GM23248 (cell line): ENCODE results near the gene ITGA11. TPM values are rescaled to one million over a fixed set of nuclear protein-coding genes. Genes with fewer than 3 reads are reported as not detected.

ENCODE experiments used
- DNase-seq: peaks from one replicate; pipeline ENCODE4 v3.0.0-alpha.2; 2015
- H2AFZ ChIP-seq: fragments of 200-600 bp; sonication (generic); 2 replicates; pipeline ENCODE4 v1.6.1; 2016; ENCODE audit warnings: antibody characterized with exemption
- H3F3A ChIP-seq: fragments of 200-600 bp; sonication (generic); 2 replicates; pipeline ENCODE4 v1.6.1; 2016; ENCODE audit warnings: mild to moderate bottlenecking, antibody characterized with exemption, mixed run types; ENCODE audit not compliant: insufficient read depth
- H3K27ac ChIP-seq: fragments of 200-600 bp; sonication (generic); 2 replicates; pipeline ENCODE4 v1.5.1; 2016; ENCODE audit warnings: mild to moderate bottlenecking
- H3K27me3 ChIP-seq: fragments of 200-600 bp; sonication (generic); replicated peaks from 2 replicates; pipeline ENCODE4 v1.6.1; 2016; ENCODE audit warnings: mild to moderate bottlenecking; ENCODE audit not compliant: insufficient read depth
- H3K36me3 ChIP-seq: fragments of 200-600 bp; sonication (generic); 2 replicates; pipeline ENCODE4 v1.6.1; 2016; ENCODE audit warnings: low read depth, mild to moderate bottlenecking
- H3K4me1 ChIP-seq: fragments of 200-600 bp; sonication (generic); 2 replicates; pipeline ENCODE4 v1.6.1; 2016; ENCODE audit warnings: mild to moderate bottlenecking; ENCODE audit not compliant: insufficient read depth
- H3K4me2 ChIP-seq: fragments of 200-600 bp; sonication (generic); one replicate; pipeline ENCODE4 v1.6.1; 2016; ENCODE audit warnings: mild to moderate bottlenecking; ENCODE audit not compliant: unreplicated experiment
- H3K4me3 ChIP-seq: fragments of 200-600 bp; sonication (generic); 2 replicates; pipeline ENCODE4 v1.5.1; 2016; ENCODE audit warnings: mild to moderate bottlenecking
- H3K79me2 ChIP-seq: fragments of 200-600 bp; sonication (generic); 2 replicates; pipeline ENCODE4 v1.6.1; 2016; ENCODE audit warnings: mild to moderate bottlenecking; ENCODE audit not compliant: insufficient read depth
- H3K9ac ChIP-seq: fragments of 200-600 bp; sonication (generic); 2 replicates; pipeline ENCODE4 v1.6.1; 2016; ENCODE audit warnings: mild to moderate bottlenecking
- H3K9me2 ChIP-seq: fragments of 200-600 bp; sonication (generic); 2 replicates; pipeline ENCODE4 v1.6.1; 2016; ENCODE audit warnings: mixed run types, mild to moderate bottlenecking, moderate library complexity; ENCODE audit not compliant: insufficient read depth
- H3K9me3 ChIP-seq: fragments of 200-600 bp; sonication (generic); one replicate; pipeline ENCODE4 v1.6.1; 2017; ENCODE audit warnings: low read depth
- H4K20me1 ChIP-seq: fragments of 200-600 bp; sonication (generic); 2 replicates; pipeline ENCODE4 v1.6.0; 2016; ENCODE audit not compliant: insufficient read depth
- EZH2 ChIP-seq: fragments of 200-600 bp; sonication (generic); IDR thresholded peaks from 2 replicates; pipeline ENCODE4 v1.6.1; 2018; ENCODE audit warnings: antibody characterized with exemption, mild to moderate bottlenecking; ENCODE audit not compliant: insufficient read depth, poor library complexity, severe bottlenecking
- EZH2phosphoT487 ChIP-seq: fragments of 200-600 bp; sonication (generic); IDR thresholded peaks from 2 replicates; pipeline ENCODE4 v1.6.1; 2018; ENCODE audit warnings: antibody characterized with exemption, moderate library complexity, mild to moderate bottlenecking, low read depth; ENCODE audit not compliant: insufficient read depth
- WGBS, 2 experiments: methylation state at CpG; one replicate each; pipeline ENCODE4 v1.1.6; 2015 to 2017; ENCODE audit warnings: low lambda C conversion rate in 2 of 2, low coverage in 1 of 2; ENCODE audit errors: missing lambda C conversion rate in 2 of 2; 5-methylcytosine and 5-hydroxymethylcytosine counted together
- in situ Hi-C: fragments of 300-500 bp; cut with MboI; formaldehyde crosslinking; loops from 2 replicates; pipeline ENCODE4 v1.15.0; 2020
- polyA plus RNA-seq: library from polyadenylated mRNA; unstranded; fragments of >200 nt; fragmentation: Nextera tagmentation; extraction: Ambion mirVana; gene quantifications from 2 replicates; pipeline ENCODE4 v1.2.1, GENCODE V29; 2016
- total RNA-seq: library from RNA; depleted of rRNA; stranded (reverse); fragments of >200 nt; shearing (Covaris generic); gene quantifications from 2 replicates; pipeline ENCODE4 v1.2.3, GENCODE V29; 2014

ITGA11 gene
- total and polyA plus RNA-seq, 2 experiments from 2014 or later, result 312 to 352 TPM

GRCh38 chr15:68408971-68409370 lies 23.0 kb downstream of the ITGA11 start:
- 89 to 92% methylated on average over 4 of the region's 4 CpGs for whole genome bisulfite sequencing, 2 experiments
- H3K4me3 ChIP-seq, result no peak overlapping the region
- peaks cover 15% of the 10 kb centered on the region; the same call in 1 of the 2 replicates for H4K20me1 ChIP-seq
- H2AFZ ChIP-seq, result no peak overlapping the region
- in situ Hi-C loops, result no loop called here
- TF ChIP-seq EZH2, result no peak
- no peak for TF ChIP-seq EZH2phosphoT487
- H3K4me2 ChIP-seq, result no peak overlapping the region
- no peak for DNase-seq
- no peaks in the 10 kb centered on the region for H3K9me2 ChIP-seq
- H3K79me2 ChIP-seq, result peaks cover 100% of the 10 kb centered on the region
- H3F3A ChIP-seq, result no peaks in the 10 kb centered on the region
- no peak overlapping the region for H3K27ac ChIP-seq
- H3K4me1 ChIP-seq, result no peaks in the 10 kb centered on the region; the same call in 1 of the 2 replicates
- no peaks in the 10 kb centered on the region for H3K27me3 ChIP-seq
- H3K9me3 ChIP-seq, result no peaks in the 10 kb centered on the region
- H3K36me3 ChIP-seq, result 0 out of 2 replicates have a peak, but pooled peaks cover 15% of the 10 kb centered on the region
- no peak overlapping the region for H3K9ac ChIP-seq

DNA sequence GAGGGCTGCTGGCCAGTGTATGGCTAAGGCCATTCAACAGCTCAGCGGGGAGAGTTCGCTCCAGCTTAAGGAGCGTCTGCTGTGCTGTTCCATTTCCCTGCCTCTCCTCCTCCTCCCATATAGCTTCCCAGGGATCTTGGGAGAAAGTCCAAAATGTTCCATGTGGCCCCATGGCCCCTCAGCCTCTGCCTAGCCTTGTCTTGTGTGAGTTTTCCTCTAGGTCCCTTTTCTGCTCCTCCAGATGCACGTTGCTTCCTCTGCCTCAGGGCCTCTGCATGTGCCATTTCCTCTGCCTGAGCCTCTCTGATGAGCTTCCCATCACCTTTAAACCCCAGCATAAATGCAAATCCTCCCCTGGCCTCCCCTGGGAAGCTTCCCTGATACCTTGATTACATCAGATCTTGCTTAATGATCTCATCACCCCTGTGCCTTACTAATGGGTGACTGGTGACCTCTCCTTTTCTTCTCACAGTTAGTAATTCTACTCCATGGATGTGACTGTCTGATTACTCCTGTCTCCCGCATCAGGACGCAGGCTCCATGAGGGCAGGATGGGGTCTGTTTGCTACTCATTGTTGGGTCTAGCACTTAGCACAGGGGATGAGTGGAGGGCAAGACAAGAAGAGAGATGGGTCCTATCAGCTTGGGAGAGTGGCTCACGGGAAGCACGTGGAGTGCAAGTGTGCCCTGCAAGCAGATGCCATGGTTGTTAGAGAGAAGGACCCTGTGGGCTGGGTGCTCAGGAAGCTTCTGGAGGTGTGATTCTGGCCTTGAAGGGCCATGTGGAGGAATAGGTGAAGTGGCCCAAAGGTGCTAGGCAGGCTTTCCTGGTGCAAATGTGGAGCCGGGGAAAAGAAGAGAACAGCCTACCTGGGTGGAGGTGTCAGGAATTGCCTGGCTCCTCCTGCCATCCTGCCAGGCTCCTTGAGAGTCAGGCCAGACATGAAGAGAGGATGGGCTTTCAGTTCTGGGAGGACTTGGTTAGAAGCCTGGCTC lies 23.8 kb downstream of the ITGA11 start:
- H3F3A ChIP-seq, result no peaks in the 10 kb centered on the region
- H3K27ac ChIP-seq, result no peak overlapping the region
- H3K9ac ChIP-seq, result no peak overlapping the region
- no peaks in the 10 kb centered on the region for H3K9me3 ChIP-seq
- DNase-seq, result no peak
- no peak overlapping the region for H3K4me3 ChIP-seq
- in situ Hi-C loops, result no loop called here
- no peaks in the 10 kb centered on the region; the same call in 1 of the 2 replicates for H3K4me1 ChIP-seq
- peaks cover 15% of the 10 kb centered on the region; the same call in 1 of the 2 replicates for H4K20me1 ChIP-seq
- H3K27me3 ChIP-seq, result no peaks in the 10 kb centered on the region
- no peak overlapping the region for H3K4me2 ChIP-seq
- TF ChIP-seq EZH2phosphoT487 (no peak), EZH2 (no peak)
- no peaks in the 10 kb centered on the region for H3K9me2 ChIP-seq
- H2AFZ ChIP-seq, result no peak overlapping the region
- 90 to 94% methylated on average over 9 of the region's 9 CpGs for WGBS, 2 experiments
- H3K79me2 ChIP-seq, result peaks cover 100% of the 10 kb centered on the region
- 0 out of 2 replicates have a peak, but pooled peaks cover 10% of the 10 kb centered on the region for H3K36me3 ChIP-seq

- Histone ChIP-seq H3K79me2 (peaks cover 98% of the 10 kb centered on the region), H3K36me3 (0 out of 2 replicates have a peak, but pooled peaks cover 8% of the 10 kb centered on the region)
- TF ChIP-seq EZH2 (no peak), EZH2phosphoT487 (no peak)
Observed at GRCh38 chr15:68407141-68407885, 24.6 kb downstream of the ITGA11 start.

More at GRCh38 chr15:68407141-68407885, 24.6 kb downstream of the ITGA11 start:
- H3K9me3 ChIP-seq, result no peaks in the 10 kb centered on the region
- H2AFZ ChIP-seq, result no peak overlapping the region
- no peak overlapping the region for H3K4me2 ChIP-seq
- in situ Hi-C loops, result no loop called here
- WGBS, 2 experiments, result 83 to 85% methylated on average over 9 of the region's 9 CpGs
- H3F3A ChIP-seq, result no peaks in the 10 kb centered on the region
- no peaks in the 10 kb centered on the region for H3K4me1 ChIP-seq
- H3K27ac ChIP-seq, result no peak overlapping the region
- H3K27me3 ChIP-seq, result no peaks in the 10 kb centered on the region
- no peak overlapping the region for H3K9ac ChIP-seq
- H4K20me1 ChIP-seq, result peaks cover 15% of the 10 kb centered on the region; the same call in 1 of the 2 replicates
- H3K4me3 ChIP-seq, result no peak overlapping the region
- no peak for DNase-seq
- H3K9me2 ChIP-seq, result no peaks in the 10 kb centered on the region
